DND-41 (cell line): ENCODE measurements around the gene CXCL8.

Experiments used
- ATAC-seq: fragments of 200-7000 bp; cut with Tn5 transposase; 3 replicates; pipeline ENCODE4 v1.9.1; 2021; ENCODE audit warnings: low read depth; ENCODE audit not compliant: insufficient read depth
- DNase-seq: peaks from one replicate; pipeline ENCODE4 v3.0.0-alpha.2; 2020
- H2AFZ ChIP-seq: 2 replicates; pipeline ENCODE4 v1.6.0; 2012; ENCODE audit warnings: low read depth, low read length
- H3K27ac ChIP-seq: 2 replicates; pipeline ENCODE4 v1.5.1; 2012; ENCODE audit warnings: low read length, inconsistent platforms
- H3K27me3 ChIP-seq: fragments of 200-600 bp; sonication (generic); 2 replicates; pipeline ENCODE4 v1.6.0; 2012; ENCODE audit warnings: low read length, mild to moderate bottlenecking, inconsistent platforms; ENCODE audit not compliant: insufficient read depth, poor library complexity
- H3K36me3 ChIP-seq: 2 replicates; pipeline ENCODE4 v1.5.1; 2012; ENCODE audit warnings: low read length, inconsistent platforms; ENCODE audit not compliant: insufficient read depth
- H3K4me1 ChIP-seq: 2 replicates; pipeline ENCODE4 v1.5.1; 2012; ENCODE audit warnings: mild to moderate bottlenecking, low read length; ENCODE audit not compliant: insufficient read depth
- H3K4me2 ChIP-seq: 2 replicates; pipeline ENCODE4 v1.6.0; 2012; ENCODE audit warnings: mild to moderate bottlenecking, moderate library complexity, low read length, inconsistent platforms; ENCODE audit not compliant: insufficient read depth
- H3K4me3 ChIP-seq, 2 experiments: fragments of 200-600 bp in 1 of 2; shearing (Covaris generic) in 1 of 2; 2 replicates each; pipeline ENCODE4 v1.5.1; 2012 to 2016; ENCODE audit warnings: inconsistent platforms in 2 of 2, low read length in 2 of 2, mild to moderate bottlenecking in 2 of 2, low read depth in 1 of 2, moderate library complexity in 1 of 2
- H3K79me2 ChIP-seq: 2 replicates; pipeline ENCODE4 v1.6.0; 2012; ENCODE audit warnings: low read length, inconsistent platforms; ENCODE audit not compliant: insufficient read depth
- H3K9ac ChIP-seq: 2 replicates; pipeline ENCODE4 v1.6.0; 2012; ENCODE audit warnings: low read depth, mild to moderate bottlenecking, inconsistent platforms, low read length, moderate library complexity
- H3K9me3 ChIP-seq: 2 replicates; pipeline ENCODE4 v1.5.1; 2012; ENCODE audit warnings: low read length, moderate library complexity, mild to moderate bottlenecking, inconsistent platforms; ENCODE audit not compliant: insufficient read depth, severe bottlenecking
- H4K20me1 ChIP-seq: 2 replicates; pipeline ENCODE4 v1.6.0; 2012; ENCODE audit warnings: low read length; ENCODE audit not compliant: insufficient read depth
- EZH2 ChIP-seq: IDR thresholded peaks from 3 replicates; pipeline ENCODE4 v1.6.1; 2012; ENCODE audit warnings: borderline replicate concordance, low read depth, mild to moderate bottlenecking, moderate library complexity, low read length, inconsistent platforms; ENCODE audit not compliant: severe bottlenecking
- TF ChIP-seq, protein P1 (sequence below): IDR thresholded peaks from 2 replicates; pipeline ENCODE4 v1.5.1; 2012; ENCODE audit warnings: borderline replicate concordance, low read length, moderate library complexity, mild to moderate bottlenecking; ENCODE audit not compliant: poor library complexity, severe bottlenecking; ENCODE audit errors: extremely low read depth

The CXCL8 gene

GRCh38 chr4:73732759-73733431 is 7.5 kb upstream of the CXCL8 start:
- H2AFZ ChIP-seq, result no peak overlapping the region

DNA sequence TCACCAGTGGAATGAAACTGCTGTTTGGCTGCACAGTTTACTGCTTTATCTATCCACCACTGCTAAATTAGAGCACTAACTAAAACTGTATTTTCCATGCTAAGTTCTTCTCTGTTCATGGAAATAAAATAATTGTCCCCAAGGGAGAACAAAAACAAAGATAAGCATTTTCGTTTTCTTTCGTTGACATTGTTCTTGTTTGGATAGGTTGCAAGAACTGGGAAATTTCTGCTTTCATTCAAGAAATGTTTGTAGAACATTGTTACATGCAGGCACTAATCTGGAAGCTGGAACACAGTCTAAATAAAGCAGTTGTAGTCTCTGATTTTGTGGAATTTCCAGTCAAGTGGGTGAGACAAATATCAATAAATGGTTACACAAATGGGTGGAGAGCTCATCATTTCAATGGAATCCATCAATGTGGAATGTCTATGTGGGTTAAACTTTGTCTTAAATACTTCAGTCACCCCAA is 5.8 kb upstream of the CXCL8 start:
- H3K4me3 ChIP-seq, result no peak overlapping the region
- TF ChIP-seq EZH2, result no peak
- TF ChIP-seq, protein P1, sequence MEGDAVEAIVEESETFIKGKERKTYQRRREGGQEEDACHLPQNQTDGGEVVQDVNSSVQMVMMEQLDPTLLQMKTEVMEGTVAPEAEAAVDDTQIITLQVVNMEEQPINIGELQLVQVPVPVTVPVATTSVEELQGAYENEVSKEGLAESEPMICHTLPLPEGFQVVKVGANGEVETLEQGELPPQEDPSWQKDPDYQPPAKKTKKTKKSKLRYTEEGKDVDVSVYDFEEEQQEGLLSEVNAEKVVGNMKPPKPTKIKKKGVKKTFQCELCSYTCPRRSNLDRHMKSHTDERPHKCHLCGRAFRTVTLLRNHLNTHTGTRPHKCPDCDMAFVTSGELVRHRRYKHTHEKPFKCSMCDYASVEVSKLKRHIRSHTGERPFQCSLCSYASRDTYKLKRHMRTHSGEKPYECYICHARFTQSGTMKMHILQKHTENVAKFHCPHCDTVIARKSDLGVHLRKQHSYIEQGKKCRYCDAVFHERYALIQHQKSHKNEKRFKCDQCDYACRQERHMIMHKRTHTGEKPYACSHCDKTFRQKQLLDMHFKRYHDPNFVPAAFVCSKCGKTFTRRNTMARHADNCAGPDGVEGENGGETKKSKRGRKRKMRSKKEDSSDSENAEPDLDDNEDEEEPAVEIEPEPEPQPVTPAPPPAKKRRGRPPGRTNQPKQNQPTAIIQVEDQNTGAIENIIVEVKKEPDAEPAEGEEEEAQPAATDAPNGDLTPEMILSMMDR, result no peak
- no peak overlapping the region for H3K27ac ChIP-seq
- H3K79me2 ChIP-seq, result no peaks in the 10 kb centered on the region
- H4K20me1 ChIP-seq, result no peaks in the 10 kb centered on the region
- no peak overlapping the region for H2AFZ ChIP-seq
- no peaks in the 10 kb centered on the region for H3K27me3 ChIP-seq
- H3K4me1 ChIP-seq, result no peaks in the 10 kb centered on the region
- no peak overlapping the region for H3K4me2 ChIP-seq
- no peaks in the 10 kb centered on the region for H3K9me3 ChIP-seq
- DNase-seq (no peak), ATAC-seq (no peak)
- H3K36me3 ChIP-seq, result no peaks in the 10 kb centered on the region
- H3K9ac ChIP-seq, result no peak overlapping the region

More at GRCh38 chr4:73732759-73733431, 7.5 kb upstream of the CXCL8 start:
- H3K36me3 ChIP-seq, result no peaks in the 10 kb centered on the region
- no peaks in the 10 kb centered on the region for H3K79me2 ChIP-seq
- H3K27ac ChIP-seq, result no peak overlapping the region
- ATAC-seq (no peak), DNase-seq (no peak)
- no peak overlapping the region for H3K4me3 ChIP-seq
- TF ChIP-seq, protein P1, result no peak
- no peak for TF ChIP-seq EZH2
- H3K9me3 ChIP-seq, result no peaks in the 10 kb centered on the region
- no peak overlapping the region for H3K9ac ChIP-seq
- no peak overlapping the region for H3K4me2 ChIP-seq
- H3K27me3 ChIP-seq, result no peaks in the 10 kb centered on the region
- no peaks in the 10 kb centered on the region for H3K4me1 ChIP-seq
- H4K20me1 ChIP-seq, result no peaks in the 10 kb centered on the region

DNA sequence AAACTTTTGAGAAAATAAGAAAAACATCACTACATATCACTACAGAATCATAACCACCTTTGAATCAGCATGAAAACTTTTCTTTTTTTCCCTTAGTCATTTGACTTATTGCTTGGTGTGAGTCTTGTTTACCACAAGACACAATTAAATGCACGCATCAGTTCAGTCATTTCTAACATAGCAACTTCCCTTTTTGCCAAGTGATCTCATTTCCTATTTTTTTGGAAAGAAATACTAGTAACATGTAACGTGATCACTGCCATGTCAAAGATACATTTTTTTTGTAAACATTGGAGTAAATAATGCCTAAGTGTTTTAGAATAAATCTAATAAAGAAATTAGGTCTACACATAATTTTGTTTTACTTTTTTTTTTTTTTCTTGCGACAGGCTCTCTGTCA is 5.1 kb upstream of the CXCL8 start:
- ATAC-seq (no peak), DNase-seq (no peak)
- Histone ChIP-seq H3K9me3 (no peaks in the 10 kb centered on the region), H3K27ac (no peak overlapping the region), H3K9ac (no peak overlapping the region), H3K4me2 (no peak overlapping the region), H3K36me3 (no peaks in the 10 kb centered on the region), H3K4me1 (no peaks in the 10 kb centered on the region), H2AFZ (no peak overlapping the region), H3K4me3 (no peak overlapping the region), H3K27me3 (no peaks in the 10 kb centered on the region), H4K20me1 (no peaks in the 10 kb centered on the region), H3K79me2 (no peaks in the 10 kb centered on the region)
- TF ChIP-seq EZH2, result no peak
- TF ChIP-seq, protein P1, result no peak
